Stomach (tissue), 9 donors: ENCODE measurements around the gene ERBB4. TPM values are rescaled to one million over a fixed set of nuclear protein-coding genes. Genes with fewer than 3 reads are reported as not detected.

ENCODE experiments used
- DNase-seq, 2 donors: peaks; one replicate each; pipeline versions ENCODE4 v3.0.0 to v3.0.0-alpha.2; 2013 to 2019
- H3K27ac ChIP-seq, 5 donors: fragments of 200-600 bp in 4 of 5; sonication (generic) in 4 of 5; one replicate each; pipeline ENCODE4 v1.5.1; 2013 to 2019; ENCODE audit warnings: mild to moderate bottlenecking in 1 of 5, moderate library complexity in 1 of 5
- H3K27me3 ChIP-seq, 3 donors: fragments of 200-600 bp; sonication (generic); one replicate each; pipeline ENCODE4 v1.5.1; 2017 to 2019; ENCODE audit warnings: mixed run types in 1 of 3
- H3K36me3 ChIP-seq, 4 donors: fragments of 200-600 bp; sonication (generic); 1 replicate in 3 of 4; 2 replicates in 1 of 4; pipeline ENCODE4 v1.5.1; 2016 to 2019
- H3K4me1 ChIP-seq, 4 donors: fragments of 200-600 bp; sonication (generic); one replicate each; pipeline ENCODE4 v1.5.1; 2016 to 2019
- H3K4me3 ChIP-seq, 4 donors: fragments of 200-600 bp; sonication (generic) in 3 of 4; one replicate each; pipeline ENCODE4 v1.5.1; 2016 to 2019; ENCODE audit warnings: mild to moderate bottlenecking in 1 of 4
- H3K9me3 ChIP-seq, 4 donors: fragments of 200-600 bp; sonication (generic); one replicate each; pipeline ENCODE4 v1.5.1; 2016 to 2019
- CTCF ChIP-seq, 7 experiments: fragments of 450-650 bp in 4 of 7; fragments of 200-600 bp in 3 of 7; sonication (generic) in 3 of 7; IDR thresholded peaks; one replicate each; pipeline ENCODE4 v1.5.1; 2016 to 2019; ENCODE audit warnings: antibody characterized with exemption in 7 of 7, control low read depth in 2 of 7, mild to moderate bottlenecking in 1 of 7
- EP300 ChIP-seq: sonication (generic); formaldehyde crosslinking; IDR thresholded peaks from one replicate; pipeline ENCODE4 v1.6.1; 2017; ENCODE audit warnings: antibody characterized with exemption
- POLR2A ChIP-seq, 4 donors: fragments of 450-650 bp; IDR thresholded peaks; one replicate each; pipeline ENCODE4 v1.6.1; 2016; ENCODE audit warnings: antibody characterized with exemption in 4 of 4, control low read depth in 2 of 4, mild to moderate bottlenecking in 1 of 4, moderate library complexity in 1 of 4
- POLR2AphosphoS5 ChIP-seq, 3 donors: sonication (generic); formaldehyde crosslinking; IDR thresholded peaks; one replicate each; pipeline ENCODE4 v1.6.1; 2016; ENCODE audit warnings: antibody characterized with exemption in 3 of 3
- WGBS, 5 donors: extraction: QIAGEN DNeasy Blood & Tissue Kit in 3 of 5; methylation state at CpG; one replicate each; pipeline versions ENCODE4 v1.1.5 to v1.1.7; 2013 to 2018; 5-methylcytosine and 5-hydroxymethylcytosine counted together
- intact Hi-C: fragments of 100-400 bp; cut with DNase I; formaldehyde crosslinking; loops from one replicate; pipeline ENCODE4 v1.15.1; 2023; ENCODE audit warnings: low total_unique reads
- polyA plus RNA-seq, 3 donors: library from polyadenylated mRNA; stranded (reverse); fragments of 200-250 nt; gene quantifications; one replicate each; pipeline ENCODE4 v1.2.3, GENCODE V29; 2013
- total RNA-seq, 5 donors: library from RNA; depleted of rRNA; stranded (reverse); fragments of >200 nt; gene quantifications; one replicate each; pipeline versions ENCODE4 v1.1.0 to v1.2.3, GENCODE V29; 2014 to 2016
- donor health status: healthy with polysubstance abuse.
- donor health status: Bipolar disorder and iron deficiency.
- donor health status: healthy.

Gene ERBB4
- total and polyA plus RNA-seq, 8 donors, result 0.12 to 2.5 (median 0.45) TPM; not detected in 1

DNA sequence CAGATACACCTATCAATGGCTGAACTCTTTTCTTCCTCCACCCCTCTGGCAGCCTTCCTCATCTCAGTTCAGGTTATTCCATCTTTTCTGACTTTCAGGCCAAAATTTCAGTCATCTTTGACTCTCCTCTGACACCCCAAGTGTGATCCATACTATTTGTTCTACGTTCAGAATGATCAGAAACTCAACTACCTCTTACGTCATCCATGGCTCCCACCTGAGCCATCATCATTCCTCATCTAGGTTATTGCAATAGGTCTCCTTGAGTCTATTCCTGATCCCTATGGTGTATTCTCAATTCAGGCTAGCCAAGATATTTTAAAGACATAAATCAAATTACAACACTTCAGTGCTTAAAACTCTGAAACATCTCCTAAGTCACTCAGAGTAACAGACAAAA is 589.7 kb downstream of the ERBB4 start:
- no peak overlapping the region for H3K4me3 ChIP-seq
- DNase-seq, result no peak
- no peaks in the 10 kb centered on the region for H3K9me3 ChIP-seq
- H3K4me1 ChIP-seq, result no peaks in the 10 kb centered on the region
- H3K36me3 ChIP-seq, result no peaks in the 10 kb centered on the region
- H3K27me3 ChIP-seq, result no peaks in the 10 kb centered on the region
- 77 to 87% (median 83%) methylated on average over 2 of the region's 2 CpGs for WGBS, 5 donors
- no peak for TF ChIP-seq POLR2AphosphoS5 (IDR thresholded peaks at IDR 0.05)
- TF ChIP-seq CTCF (IDR thresholded peaks at IDR 0.05), result no peak
- TF ChIP-seq EP300, result no peak
- no peak for TF ChIP-seq POLR2A (IDR thresholded peaks at IDR 0.05)
- H3K27ac ChIP-seq, result no peak overlapping the region
- intact Hi-C loops, result no loop called here

DNA sequence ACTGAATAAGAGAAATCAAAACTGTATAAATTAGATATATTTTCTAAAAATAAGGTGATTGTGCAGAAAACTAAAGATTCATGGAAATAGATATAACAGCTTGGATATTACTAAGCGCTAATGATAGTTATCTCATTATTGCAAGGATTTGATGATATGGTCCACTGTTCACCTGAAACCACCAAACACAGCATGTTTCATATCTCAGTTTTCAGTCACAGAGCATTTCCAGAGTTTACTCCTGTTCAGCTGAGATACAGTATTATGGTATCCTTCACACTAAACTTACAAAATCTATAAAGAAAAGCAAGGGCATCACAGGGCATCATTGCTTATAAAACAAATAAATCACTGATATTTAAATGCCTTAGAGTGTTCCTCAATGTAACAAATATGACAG is 591.6 kb downstream of the ERBB4 start:
- no peak for DNase-seq
- TF ChIP-seq POLR2AphosphoS5 (IDR thresholded peaks at IDR 0.05) (no peak), POLR2A (IDR thresholded peaks at IDR 0.05) (no peak), CTCF (IDR thresholded peaks at IDR 0.05) (no peak)
- Histone ChIP-seq H3K9me3 (no peaks in the 10 kb centered on the region), H3K27me3 (no peaks in the 10 kb centered on the region), H3K27ac (no peak overlapping the region), H3K4me1 (no peaks in the 10 kb centered on the region), H3K36me3 (no peaks in the 10 kb centered on the region), H3K4me3 (no peak overlapping the region)
- intact Hi-C loops, result no loop called here
- 0% methylated on average over 1 of the region's 1 CpG for WGBS, 5 donors

GRCh38 chr2:211944572-211944971 is 594.0 kb downstream of the ERBB4 start:
- no peaks in the 10 kb centered on the region for H3K4me1 ChIP-seq
- no peak for TF ChIP-seq EP300
- TF ChIP-seq POLR2AphosphoS5 (IDR thresholded peaks at IDR 0.05), result no peak
- no peaks in the 10 kb centered on the region for H3K27me3 ChIP-seq
- H3K36me3 ChIP-seq, result no peaks in the 10 kb centered on the region
- H3K4me3 ChIP-seq, result no peak overlapping the region
- no peak overlapping the region for H3K27ac ChIP-seq
- 46 to 89% (median 86%) methylated on average over 1 of the region's 1 CpG for WGBS, 5 donors
- DNase-seq, result no peak
- no peaks in the 10 kb centered on the region for H3K9me3 ChIP-seq
- intact Hi-C loops, result no loop called here

DNA sequence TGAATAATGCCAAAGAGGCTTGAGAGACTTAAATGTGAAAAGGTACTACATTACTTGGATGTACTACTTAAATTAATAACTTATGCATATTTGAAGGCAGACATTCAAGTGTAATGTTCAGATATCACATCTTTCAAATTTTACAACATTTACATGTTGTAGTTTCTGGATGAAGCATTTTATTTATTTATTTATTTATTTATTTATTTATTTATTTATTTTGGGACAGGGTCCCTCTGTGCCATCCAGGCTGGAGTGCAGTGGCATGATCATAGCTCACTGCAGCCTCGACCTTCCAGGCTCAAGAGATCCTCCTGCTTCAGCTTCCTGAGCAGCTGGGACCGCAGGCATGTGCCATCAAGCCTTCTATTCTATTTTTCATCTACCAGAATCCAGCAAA is 596.4 kb downstream of the ERBB4 start:
- H3K4me3 ChIP-seq, result no peak overlapping the region
- intact Hi-C loops, result no loop called here
- H3K27ac ChIP-seq, result no peak overlapping the region
- TF ChIP-seq POLR2A (IDR thresholded peaks at IDR 0.05) (no peak), CTCF (IDR thresholded peaks at IDR 0.05) (no peak), EP300 (no peak), POLR2AphosphoS5 (IDR thresholded peaks at IDR 0.05) (no peak)
- no peak for DNase-seq
- no peaks in the 10 kb centered on the region for H3K27me3 ChIP-seq
- no peaks in the 10 kb centered on the region for H3K36me3 ChIP-seq
- H3K4me1 ChIP-seq, result no peaks in the 10 kb centered on the region
- WGBS, 5 donors, result 81 to 89% (median 86%) methylated on average over 2 of the region's 2 CpGs
- H3K9me3 ChIP-seq, result no peaks in the 10 kb centered on the region

- no peaks in the 10 kb centered on the region for H3K4me1 ChIP-seq
- H3K4me3 ChIP-seq, result no peak overlapping the region
- WGBS, 5 donors, result 15 to 52% (median 26%) methylated on average over 1 of the region's 1 CpG
- TF ChIP-seq EP300 (no peak), POLR2A (IDR thresholded peaks at IDR 0.05) (no peak), CTCF (IDR thresholded peaks at IDR 0.05) (no peak), POLR2AphosphoS5 (IDR thresholded peaks at IDR 0.05) (no peak)
- H3K36me3 ChIP-seq, result no peaks in the 10 kb centered on the region
- no peak overlapping the region for H3K27ac ChIP-seq
- intact Hi-C loops, result no loop called here
- no peaks in the 10 kb centered on the region for H3K27me3 ChIP-seq
- DNase-seq, result no peak
- no peaks in the 10 kb centered on the region for H3K9me3 ChIP-seq
Measured at GRCh38 chr2:211941216-211941747, 597.3 kb downstream of the ERBB4 start.
